AG09309 (cell line): ENCODE data around the gene ALDH7A1.
"Not testable (repeated sequence)": the region's sequence is repeated elsewhere in the genome, so short reads cannot be mapped to it uniquely, and the experiment has no call there.

Experiments
- DNase-seq: peaks from one replicate; pipeline ENCODE4 v3.0.0-alpha.2; 2010; ENCODE audit warnings: low read depth
- H3K4me3 ChIP-seq: 2 replicates; pipeline ENCODE4 v1.5.1; 2011; ENCODE audit warnings: mild to moderate bottlenecking, low read depth, low read length, moderate library complexity; ENCODE audit not compliant: control insufficient read depth
- TF ChIP-seq, protein P1 (sequence below): IDR thresholded peaks from 2 replicates; pipeline ENCODE4 v1.5.1; 2011; ENCODE audit warnings: mild to moderate bottlenecking, low read depth, low read length, inconsistent platforms; ENCODE audit not compliant: insufficient read depth, control insufficient read depth; ENCODE audit errors: missing control alignments

The ALDH7A1 gene

DNA sequence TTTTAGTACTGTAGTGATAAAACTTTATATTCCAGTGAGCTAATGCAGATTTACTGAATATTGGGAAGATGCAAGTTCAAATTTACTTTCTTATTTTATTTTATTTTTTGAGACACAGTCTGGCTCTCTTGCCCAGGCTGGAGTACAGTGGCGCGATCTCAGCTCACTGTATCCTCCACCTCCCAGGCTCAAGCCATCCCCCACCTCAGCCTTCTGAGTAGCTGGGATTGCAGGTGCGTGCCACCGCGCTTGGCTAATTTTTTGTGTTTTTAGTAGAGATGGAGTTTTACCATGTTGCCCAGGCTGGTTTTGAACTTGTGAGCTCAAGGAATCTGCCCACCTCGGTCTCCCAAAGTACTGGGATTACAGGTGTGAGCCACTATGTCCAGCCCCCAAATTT, 15.6 kb upstream of the ALDH7A1 start:
- no peak for DNase-seq
- TF ChIP-seq, protein P1, sequence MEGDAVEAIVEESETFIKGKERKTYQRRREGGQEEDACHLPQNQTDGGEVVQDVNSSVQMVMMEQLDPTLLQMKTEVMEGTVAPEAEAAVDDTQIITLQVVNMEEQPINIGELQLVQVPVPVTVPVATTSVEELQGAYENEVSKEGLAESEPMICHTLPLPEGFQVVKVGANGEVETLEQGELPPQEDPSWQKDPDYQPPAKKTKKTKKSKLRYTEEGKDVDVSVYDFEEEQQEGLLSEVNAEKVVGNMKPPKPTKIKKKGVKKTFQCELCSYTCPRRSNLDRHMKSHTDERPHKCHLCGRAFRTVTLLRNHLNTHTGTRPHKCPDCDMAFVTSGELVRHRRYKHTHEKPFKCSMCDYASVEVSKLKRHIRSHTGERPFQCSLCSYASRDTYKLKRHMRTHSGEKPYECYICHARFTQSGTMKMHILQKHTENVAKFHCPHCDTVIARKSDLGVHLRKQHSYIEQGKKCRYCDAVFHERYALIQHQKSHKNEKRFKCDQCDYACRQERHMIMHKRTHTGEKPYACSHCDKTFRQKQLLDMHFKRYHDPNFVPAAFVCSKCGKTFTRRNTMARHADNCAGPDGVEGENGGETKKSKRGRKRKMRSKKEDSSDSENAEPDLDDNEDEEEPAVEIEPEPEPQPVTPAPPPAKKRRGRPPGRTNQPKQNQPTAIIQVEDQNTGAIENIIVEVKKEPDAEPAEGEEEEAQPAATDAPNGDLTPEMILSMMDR: no peak

DNA sequence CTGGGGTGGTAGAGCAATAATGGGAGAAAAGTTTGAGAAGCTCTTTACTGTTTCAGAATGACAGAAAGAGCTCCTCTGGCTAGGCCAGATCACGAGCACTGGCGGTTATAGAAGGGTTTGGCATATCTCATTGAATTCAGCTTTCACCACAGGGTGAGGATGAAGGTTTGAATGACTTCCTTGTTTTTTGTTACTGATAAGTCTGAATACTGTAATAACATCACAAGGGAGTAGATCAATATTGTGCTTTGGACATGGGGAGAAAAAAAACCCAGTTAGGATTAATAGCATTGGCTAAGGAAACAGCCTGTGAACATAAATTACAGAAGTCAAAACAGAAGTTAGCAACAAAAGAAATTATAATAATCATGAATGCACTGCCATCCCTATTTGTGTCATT, 15.1 kb upstream of the ALDH7A1 start:
- no peak overlapping the region for H3K4me3 ChIP-seq
- DNase-seq: no peak
- TF ChIP-seq, protein P1: no peak

More for the DNA sequence above, 15.6 kb upstream of the ALDH7A1 start:
- no peak overlapping the region for H3K4me3 ChIP-seq

DNA sequence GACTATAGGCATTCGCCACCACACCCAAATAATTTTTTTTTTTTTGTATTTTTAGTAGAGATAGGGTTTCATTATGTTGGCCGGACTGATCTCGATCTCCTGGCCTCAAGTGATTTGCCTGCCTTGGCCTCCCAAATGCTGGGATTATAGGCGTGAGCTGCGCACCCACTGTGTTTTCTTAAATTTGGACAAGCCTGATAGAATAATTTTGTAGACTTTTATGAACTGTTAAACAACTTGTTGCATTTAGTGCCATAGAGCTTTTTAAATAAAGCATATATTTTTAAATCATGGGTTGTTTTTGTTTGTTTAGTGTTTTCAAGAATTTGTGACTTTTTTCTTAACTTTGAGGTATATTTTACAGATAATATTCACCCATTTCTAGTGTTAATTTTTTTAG, 10.5 kb upstream of the ALDH7A1 start:
- TF ChIP-seq, protein P1: no peak
- no peak overlapping the region for H3K4me3 ChIP-seq
- DNase-seq: no peak

DNA sequence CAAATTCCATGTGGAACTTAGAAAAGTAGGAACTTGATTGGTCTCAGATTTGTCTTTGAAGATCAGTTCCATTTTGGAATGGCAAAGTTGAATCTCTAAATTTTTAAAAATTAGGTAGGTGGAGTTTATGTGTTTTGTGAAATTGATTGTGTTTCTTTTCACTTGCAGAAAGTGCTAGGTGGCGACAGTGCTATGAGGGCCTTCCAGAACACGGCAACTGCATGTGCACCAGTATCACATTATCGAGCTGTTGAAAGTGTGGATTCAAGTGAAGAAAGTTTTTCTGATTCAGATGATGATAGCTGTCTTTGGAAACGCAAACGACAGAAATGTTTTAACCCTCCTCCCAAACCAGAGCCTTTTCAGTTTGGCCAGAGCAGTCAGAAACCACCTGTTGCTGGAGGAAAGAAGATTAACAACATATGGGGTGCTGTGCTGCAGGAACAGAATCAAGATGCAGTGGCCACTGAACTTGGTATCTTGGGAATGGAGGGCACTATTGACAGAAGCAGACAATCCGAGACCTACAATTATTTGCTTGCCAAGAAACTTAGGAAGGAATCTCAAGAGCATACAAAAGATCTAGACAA, 8.5 kb upstream of the ALDH7A1 start:
- H3K4me3 ChIP-seq: no peak overlapping the region
- no peak for DNase-seq
- TF ChIP-seq, protein P1: no peak

DNA sequence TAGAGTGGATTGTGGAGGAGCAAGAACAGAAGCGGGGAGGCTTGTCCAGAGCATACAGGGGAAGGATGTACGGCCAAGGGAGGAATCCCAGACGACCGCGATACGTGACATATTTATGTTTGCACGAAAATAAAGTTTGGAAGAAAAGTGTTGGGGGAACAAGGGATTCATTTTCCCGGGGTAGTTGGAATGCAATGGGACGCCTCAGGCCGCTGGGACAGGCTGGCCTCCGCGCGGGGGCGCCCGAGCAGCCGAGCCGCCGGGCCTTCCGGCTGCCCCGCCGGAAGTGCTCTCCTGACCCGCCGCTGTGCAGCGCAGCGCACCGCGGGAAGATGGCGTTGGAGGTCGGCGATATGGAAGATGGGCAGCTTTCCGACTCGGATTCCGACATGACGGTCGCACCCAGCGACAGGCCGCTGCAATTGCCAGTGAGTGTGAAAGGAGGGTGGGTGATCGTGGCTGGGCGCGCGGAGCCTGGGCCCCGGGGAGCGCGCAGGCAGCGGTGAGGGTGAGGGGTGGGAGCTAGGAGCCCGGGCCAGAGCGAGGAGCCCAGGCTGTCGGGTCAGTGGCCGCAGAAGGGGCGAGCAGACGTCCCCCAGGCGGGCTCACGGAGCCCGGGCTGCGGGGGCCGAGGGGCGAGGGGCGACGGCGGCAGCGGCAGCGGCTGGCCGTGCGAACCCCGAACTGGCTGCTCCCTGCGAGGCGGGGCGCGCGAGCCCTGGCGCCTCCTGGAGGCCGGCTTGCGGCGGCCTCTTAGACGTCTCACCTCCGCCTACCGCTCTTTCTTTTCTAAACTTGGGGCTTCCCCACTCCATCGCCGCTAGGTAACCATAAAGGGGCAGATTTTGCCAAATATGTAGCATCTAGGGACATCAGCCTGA, 5.9 kb upstream of the ALDH7A1 start, which contains the start of gene PHAX:
PHAX (plus strand) TSS at position 317 of the 881 bp plus-strand sequence; CDS start at position 333, 16 bp downstream.
- TF ChIP-seq, protein P1: peak; percentile 66
- no peak for DNase-seq
- H3K4me3 ChIP-seq: peak within 1 kb of the TSS; percentile 98

DNA sequence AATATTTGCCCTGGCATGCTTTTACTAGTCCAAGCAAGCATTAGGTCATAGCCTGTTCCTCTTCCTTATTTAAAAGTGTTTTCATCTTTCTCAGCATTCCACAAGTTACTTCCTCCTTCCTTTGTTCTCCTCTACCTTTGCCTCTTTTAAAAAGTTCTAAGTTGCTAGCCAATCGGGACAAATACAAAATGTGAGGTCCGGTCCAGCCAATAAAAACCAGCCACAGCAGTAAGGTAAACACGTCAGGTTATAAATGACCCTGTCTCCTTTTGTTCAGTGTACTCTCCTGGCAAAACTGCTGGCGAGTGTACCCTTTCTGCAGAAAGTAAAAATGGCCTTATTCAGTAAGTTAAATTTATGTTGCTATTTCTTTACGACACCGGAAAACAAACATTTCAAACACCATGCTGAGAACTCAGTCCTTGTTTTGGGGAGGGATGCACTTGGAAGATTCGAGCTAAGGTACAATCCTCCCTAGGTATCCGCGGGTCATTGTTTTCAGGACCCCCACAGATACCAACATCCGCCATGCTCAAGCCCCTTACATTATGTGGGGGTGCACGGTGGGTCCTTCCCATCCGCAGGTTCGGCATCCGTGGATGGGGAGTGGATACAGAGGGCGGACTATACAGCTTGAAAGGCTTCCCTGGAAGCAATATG, 5.1 kb upstream of the ALDH7A1 start:
- DNase-seq, H3K4me3 ChIP-seq: not testable (repeated sequence)

DNA sequence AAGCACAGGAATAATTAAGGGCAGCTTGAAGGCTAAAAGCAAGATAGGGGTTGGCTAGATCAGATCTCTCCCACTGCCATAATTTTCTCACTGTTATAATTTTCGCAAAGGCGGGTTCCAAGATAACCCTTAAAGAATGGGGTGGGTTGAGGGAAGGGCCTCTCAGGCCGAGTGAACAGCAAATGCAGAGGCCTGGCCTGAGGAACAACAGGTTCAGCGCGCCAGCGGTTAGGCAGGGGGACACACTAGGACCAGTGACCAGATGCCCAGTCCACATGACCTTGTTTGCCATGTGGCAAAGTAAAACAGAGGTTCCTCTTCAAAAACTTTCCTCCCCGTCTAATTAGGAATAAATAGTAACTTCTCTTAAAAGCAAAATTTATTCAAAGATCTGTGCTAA, 4.5 kb upstream of the ALDH7A1 start:
- TF ChIP-seq, protein P1: no peak
- H3K4me3 ChIP-seq: no peak overlapping the region
- DNase-seq: no peak
